ENCODE results near the gene PAX5.

The PAX5 gene

DNA sequence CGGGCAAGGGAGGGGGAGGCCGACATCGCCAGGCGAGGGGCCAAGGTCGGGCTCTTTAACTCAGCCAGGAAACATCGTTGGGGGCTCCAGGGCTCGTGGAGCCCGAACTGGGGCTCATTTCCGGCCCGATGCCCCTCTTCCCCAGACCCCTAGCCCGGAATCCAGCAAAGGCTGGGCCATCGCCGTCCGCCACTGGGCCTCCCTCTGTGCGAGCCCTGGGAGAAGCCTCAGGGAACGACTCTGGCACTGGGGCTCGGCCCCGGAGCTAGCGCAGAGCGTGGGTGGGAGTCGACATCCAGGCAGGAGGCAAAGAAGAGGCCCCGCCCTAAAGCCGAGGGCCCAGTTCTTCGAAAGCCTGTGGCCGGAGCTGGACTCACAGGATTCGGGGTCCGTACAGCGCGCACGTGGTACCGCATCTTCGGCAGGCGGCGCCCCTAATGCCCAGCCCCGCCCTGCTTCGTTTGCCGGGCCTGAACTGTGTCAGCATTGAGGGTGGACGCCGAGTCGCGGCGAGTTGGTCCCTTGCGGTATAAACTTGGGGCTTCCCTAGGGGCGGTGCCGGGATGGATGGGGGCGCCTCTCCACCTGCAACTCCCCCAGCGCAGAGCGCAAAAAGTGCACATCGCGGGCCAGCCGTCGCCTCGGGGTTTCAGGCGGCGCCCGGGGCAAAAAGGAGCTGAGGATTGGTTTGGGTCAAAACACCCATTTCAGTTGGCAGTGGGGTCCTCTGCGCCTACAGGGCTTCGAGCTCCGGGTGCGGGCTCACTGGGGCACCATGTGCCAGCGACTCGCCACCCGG lies 3.6 kb upstream of the PAX5 start:
- in situ Hi-C loops (cut with HindIII; ENCODE audit: low sequenced_read_pairs): no loop called here

DNA sequence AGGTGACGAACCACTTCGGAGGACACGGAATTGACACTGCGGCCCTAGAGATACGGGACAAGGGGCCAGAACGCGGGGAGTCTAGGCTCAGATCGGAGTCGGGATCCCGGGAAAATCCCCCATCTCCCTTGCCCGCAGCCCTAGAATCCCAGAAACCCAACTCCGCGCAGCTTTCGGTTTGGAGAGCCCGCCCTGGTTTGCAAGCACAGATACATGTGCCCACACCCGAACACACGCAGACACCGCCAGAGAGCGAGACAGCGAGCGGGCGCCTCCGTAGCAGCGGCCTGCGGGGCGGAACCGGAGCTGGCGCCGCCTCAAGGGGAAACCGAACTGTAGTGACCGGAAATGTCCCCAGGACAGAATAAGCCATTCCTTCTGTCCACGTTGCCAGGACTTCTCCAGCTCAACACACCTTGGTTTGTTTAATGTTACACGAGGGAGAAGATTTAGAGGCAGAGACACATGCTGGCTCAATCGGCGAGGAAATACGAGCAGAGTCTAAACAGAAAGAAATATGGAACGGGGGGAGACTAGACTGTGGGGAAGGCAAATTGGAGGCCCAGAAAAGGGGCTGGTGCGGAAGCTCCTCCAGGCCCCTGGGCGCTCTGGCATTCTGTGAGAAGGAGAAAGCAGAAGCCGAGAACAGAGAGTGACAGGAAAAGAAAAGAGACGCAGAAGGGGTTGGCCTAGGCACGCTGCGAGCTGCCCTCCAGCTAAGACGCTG lies 2.9 kb upstream of the PAX5 start:
- in situ Hi-C loops (cut with HindIII; ENCODE audit: low sequenced_read_pairs): no loop called here

DNA sequence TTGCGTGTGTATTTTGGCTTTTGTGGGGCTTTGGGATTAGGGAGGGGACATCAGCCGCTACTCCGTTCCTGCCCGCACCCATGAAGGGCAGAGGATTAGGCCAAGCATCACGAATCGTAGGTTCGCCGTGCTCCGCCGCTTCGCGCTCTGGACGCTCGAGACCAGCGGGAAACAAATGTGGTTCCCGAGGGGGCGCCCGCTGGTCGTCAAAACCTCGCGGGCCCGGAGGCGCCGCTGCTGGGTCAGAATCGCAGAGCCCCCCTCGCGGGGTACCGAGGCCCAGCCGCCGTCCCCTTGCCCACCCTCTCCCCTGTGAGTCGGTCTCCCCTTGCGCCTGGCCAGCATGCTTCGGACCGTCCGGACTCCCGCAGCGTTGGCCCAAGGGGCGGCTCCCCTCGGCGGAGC lies 2.3 kb upstream of the PAX5 start:
- in situ Hi-C loops (cut with HindIII; ENCODE audit: low sequenced_read_pairs): no loop called here

DNA sequence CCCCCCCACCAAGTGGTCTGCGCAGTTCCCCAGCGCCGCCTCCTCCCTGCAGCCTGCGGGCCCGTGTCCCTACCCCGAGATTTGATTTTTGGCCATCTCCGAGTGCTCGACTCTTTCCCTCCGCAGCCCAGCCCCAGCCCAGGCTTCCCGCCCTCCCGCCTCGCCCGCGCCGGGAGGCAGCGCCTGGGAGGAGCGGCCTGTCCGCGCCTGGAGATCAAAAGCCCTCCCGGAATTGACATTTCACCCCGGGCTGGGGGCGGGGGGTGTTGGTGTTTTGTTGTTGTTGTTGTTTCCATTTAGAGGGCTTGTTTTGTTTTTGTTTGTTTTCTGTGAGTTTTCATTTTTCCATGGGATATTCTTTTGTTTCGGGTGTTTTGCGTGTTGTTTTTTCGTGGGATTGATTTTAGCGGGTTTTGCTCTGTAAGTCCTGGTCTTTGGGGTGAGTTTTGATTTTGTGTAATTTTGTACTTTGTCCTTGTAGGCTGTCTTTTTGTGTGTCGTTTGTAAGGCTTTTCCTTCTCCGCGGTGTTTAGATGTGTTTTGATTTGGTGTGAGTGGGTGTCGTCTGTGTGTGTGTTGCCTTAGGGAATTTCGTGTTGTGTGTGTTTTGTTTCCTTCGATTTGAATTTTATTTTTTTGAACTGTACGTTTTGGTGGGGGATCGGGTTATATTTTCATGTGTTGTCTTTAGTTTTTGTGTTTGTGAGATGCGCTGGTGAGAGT lies 1.7 kb upstream of the PAX5 start:
- in situ Hi-C loops (cut with HindIII; ENCODE audit: low sequenced_read_pairs): no loop called here

DNA sequence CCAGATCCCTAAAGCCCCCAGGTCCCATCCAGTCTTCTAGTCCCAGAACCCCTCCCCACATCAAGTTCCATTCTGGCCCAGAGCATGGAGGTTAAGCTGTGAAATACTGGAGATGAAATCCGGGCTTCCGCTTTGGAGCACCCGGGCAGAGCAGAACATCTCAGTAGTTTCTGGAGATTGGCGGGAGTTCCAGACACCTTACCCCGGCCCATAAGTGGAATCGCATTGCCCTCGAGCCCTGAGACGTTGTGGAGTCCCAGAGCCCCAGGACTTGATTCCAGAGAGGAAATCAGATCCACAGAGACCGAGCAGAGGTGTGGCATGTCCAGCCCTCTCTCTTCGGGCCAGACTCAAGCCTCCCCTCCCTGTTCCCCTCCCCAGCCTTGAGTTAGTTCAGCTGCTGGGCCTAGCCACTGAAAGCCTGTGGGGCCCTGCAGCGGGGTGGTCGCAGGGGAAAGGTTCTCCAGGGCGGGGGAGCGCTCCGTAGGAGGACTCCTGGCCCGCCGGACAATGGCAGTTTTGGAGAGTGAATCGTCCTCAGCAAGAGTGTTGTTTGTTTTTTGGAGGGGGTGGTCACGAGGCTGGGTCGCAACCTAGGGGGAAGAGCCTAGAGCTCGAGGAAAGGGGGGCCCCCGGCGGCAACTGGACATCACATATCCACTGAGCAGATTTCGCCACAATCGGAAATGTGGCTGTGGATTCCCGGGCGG lies 1.0 kb upstream of the PAX5 start:
- in situ Hi-C loops (cut with HindIII; ENCODE audit: low sequenced_read_pairs): no loop called here

DNA sequence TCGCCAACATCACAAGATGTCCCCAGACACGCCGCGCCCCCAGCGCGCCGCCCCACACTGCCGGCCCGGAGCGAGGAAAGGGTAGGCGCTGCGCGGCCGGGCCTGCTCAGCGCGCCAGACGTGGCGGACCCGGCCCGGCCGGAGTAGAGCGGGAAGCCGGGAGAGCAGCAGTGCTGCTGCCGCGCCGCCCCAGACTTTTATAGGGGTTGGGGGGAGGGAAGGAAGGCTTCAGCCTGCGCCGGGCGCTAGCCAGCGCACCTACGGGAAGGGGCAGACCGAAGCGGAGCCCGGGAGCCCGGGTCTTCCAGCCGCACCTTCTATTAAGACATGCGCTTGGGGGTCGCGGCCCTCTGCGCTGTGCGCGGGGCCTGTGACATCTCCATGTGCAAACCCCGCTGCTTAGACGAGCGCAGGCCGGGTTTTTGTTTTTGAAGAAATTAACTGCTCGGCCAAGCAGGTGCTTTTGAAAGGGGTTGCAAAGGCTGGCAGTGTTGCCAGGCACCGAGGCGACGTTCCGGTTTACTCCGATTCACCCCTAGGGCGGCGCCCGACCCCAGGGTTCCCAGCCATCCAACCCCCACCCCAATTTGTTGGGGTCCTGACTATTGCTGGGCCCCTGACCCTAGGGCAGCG lies 353 bp upstream of the PAX5 start:
- in situ Hi-C loops (cut with HindIII; ENCODE audit: low sequenced_read_pairs): no loop called here

DNA sequence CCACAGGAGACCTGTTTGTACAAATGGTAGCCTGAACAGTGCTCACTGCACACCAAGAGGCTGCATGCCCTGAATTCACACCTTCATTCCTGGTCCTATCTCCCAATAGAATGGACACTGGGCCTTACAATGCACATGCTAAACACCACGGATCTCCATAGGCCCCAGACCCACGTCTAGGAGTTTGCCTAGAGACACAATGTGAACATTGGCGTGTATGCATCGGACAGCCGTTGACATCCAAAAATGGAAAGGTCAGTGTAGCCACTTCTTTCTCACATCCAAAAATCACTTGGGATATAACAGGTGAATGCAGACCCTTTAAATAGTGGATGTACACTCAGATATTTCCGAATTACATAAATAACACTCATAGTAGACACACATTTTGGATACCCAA lies 927 bp downstream of the PAX5 start:
- in situ Hi-C loops (cut with HindIII; ENCODE audit: low sequenced_read_pairs): no loop called here

DNA sequence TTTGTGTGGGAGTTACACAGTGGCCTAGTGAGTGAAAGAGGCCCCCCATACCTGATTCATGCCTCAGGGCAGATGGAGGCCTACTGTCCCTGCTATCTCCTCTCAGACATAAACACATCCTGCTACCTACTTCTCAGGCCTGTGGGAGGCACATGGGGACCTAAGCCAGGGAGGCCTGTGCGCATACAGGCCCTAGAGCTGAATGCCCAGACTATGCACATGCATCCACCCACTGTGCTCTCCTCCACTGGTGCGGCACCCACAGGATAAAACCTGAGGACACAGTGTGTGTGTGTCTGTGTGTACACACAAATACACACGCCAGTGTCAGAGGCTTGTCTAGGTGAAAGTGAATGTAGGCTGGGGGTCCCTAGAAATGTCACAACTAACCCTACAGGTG lies 1.4 kb downstream of the PAX5 start:
- in situ Hi-C loops (cut with HindIII; ENCODE audit: low sequenced_read_pairs): no loop called here

DNA sequence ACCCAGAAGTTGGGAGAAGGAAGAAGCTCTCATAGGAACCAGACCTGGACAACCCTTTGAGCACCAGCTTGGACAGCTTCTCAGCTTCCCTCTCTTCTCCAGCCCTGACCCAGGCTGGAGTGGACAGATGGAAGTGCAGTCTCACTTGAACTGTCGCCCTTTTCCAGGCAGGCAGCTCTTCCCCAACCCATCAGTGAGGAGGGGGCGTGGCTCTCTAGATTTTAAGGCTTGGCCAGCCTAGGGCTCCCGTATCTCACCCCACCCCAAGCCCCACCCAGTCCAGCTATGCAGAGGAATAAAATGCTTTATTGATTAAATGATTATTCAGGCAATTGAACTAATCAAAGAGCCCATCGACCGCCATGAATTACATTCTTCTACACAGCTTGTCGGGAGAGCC lies 2.2 kb downstream of the PAX5 start:
- in situ Hi-C loops (cut with HindIII; ENCODE audit: low sequenced_read_pairs): no loop called here

DNA sequence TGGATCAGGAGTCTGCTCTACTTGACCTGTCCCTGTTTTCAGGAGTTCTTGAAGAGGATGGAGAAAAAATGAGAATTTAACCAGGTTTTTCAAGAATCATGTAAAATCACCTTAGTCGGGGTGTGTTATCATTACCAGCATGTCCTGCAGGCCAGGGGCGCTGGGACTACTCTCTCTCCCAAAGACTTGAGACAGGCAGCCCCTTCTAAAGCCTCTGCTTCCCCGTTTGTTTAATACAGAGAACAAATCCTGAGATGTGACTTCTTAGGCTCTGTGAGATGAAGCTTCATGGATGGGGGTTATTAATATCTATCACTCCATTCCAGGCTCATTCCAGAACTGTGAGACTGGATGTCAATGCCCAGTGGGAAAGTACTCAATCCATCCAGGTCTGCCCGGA lies 3.0 kb downstream of the PAX5 start:
- in situ Hi-C loops (cut with HindIII; ENCODE audit: low sequenced_read_pairs): no loop called here

DNA sequence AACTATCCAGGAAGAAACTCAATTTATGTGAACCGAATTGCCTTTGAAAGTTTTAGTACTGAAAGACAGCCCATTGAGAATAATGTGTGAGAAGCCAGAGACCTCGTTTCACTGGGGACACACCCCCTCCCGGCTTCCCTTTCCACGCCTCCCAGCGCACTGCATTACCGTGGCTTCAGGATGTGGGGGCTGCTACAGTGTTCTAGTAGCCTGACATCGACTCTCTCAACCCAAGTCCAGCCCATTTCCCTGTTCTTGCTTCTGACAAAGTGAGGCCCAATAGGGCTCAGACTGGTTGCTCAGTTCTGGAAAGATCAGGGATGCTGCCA lies 3.5 kb downstream of the PAX5 start:
- in situ Hi-C loops (cut with HindIII; ENCODE audit: low sequenced_read_pairs): no loop called here

DNA sequence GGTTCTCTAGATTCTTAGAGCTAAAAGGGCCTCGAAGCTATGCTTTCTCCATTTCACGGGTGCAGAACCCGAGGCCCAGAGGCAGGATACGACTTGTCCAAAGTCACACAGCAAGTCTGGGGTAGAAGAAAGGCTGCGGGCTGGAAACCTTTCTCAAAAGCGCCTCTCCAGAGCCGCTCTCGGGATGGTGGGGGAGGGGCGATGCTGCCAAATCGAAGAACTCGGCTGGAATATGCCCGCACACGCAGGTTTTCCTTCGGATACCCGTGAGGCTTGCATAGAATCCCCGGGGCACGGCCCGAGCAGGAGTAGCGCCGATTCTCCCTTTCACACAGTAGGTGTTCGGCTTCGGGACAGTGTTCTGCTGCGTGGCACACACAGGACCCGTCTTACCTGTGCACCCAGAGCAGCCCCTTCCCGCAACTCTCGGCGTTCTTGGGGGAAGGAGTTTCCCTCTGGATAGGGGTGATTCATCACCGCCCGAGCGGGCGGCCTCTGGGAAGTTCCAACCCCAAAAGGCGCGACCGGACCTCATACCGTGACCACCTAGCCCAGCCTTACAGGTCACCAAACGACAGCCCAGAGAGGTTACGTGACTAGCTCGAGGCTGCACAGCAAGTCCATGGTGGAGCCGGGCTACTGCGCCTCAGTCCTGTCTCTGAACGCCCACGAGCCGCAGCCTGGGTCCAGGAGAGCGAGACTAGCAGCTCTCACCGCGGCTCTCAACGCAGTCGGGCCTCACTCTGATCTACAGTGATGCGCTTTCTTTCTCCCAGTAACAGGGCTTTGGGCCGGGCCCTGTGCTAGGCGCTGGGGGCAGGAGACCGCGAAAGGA lies 4.1 kb downstream of the PAX5 start:
- in situ Hi-C loops (cut with HindIII; ENCODE audit: low sequenced_read_pairs): no loop called here

DNA sequence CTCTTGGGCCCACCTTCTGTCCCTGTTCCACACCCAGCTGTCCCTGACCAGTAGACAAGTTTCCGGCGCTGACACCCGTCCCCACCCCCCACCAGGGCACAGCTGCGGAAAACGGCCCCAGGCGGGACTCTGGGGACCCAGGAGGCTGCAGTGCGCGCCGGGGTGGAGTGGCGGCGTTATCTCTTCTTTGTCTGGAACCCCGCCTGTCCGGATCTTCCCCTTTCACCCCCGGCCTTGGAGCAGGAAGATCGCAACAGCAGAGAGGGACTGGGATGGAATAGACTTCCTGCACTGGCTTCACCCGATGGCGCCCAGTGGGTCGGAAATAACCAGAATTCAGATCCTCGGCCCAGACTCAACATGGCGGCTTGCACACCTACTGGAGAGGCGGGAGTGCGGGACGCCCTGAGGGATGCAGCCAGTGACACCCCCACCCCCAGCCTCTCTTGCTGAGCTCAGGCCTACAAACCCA lies 4.7 kb downstream of the PAX5 start:
- in situ Hi-C loops (cut with HindIII; ENCODE audit: low sequenced_read_pairs): no loop called here

DNA sequence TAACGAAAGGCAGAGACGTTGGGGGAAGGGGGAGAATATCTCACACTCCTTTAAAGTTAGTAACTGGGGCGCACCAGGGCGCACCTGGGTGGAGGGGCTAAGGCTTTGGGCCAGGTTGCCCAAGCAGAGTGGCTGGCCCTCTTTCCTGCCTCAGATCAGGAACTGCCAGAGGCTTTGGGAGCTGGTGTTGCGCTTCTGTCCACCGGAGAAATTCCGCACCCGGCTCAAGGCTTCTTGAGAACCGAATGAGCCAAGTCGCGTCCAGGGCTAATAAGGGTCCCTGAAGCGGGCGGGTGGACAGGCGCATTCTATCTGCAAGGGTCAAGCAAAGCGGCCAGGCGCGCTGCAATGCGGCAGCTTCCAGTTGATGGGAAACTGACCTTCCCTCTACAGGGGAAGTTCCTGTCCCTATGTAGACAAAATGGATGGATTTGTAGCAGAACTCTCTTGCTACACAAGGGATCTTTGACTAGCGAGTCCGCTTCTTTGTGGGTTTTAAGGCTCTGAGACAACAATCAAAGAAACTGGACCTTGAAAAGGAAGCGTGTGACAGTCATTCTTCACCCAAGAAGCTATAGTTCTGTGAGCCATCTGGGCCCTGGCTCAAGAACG lies 5.5 kb downstream of the PAX5 start:
- in situ Hi-C loops (cut with HindIII; ENCODE audit: low sequenced_read_pairs): no loop called here

DNA sequence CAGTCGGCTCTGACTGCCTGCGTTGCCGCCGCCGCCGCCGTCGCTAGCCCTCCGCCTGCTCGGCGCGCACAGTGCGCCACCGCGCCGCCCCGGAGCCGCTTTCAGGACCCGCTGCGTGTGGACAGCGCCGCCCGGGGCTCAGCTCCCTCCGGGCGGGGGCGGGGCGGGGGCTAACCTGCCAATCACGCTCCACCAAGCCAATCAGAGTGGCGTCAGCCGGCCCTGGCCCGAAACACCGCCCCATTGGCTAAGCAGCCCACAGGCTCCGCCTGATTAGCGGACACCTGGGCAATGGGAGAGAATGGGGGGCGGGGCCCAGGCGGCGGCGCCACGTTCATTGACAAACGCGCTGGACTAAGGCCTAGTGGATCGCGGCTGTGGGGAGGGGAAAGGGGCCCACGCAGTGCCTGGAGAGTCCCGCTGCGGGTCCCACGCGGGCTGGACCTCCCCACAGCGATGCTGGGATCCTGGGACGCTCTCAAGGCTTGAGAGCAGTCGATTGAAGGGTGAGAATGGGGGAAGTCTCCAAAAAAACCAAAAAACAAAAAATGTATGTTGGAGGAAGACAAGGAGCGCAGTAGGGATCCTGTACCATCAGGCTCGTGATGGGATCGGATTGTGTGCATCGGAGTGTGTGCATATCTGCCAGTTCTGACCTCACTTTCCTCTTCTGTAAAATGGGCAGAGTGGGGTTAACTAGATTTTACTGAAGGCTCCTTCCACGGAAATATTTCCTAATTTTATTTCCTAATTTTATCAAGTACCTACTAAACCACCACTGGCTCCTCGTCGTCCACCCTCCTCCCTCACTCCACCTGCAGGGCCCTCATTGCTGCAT lies 6.3 kb downstream of the PAX5 start:
- in situ Hi-C loops (cut with HindIII; ENCODE audit: low sequenced_read_pairs): no loop called here

DNA sequence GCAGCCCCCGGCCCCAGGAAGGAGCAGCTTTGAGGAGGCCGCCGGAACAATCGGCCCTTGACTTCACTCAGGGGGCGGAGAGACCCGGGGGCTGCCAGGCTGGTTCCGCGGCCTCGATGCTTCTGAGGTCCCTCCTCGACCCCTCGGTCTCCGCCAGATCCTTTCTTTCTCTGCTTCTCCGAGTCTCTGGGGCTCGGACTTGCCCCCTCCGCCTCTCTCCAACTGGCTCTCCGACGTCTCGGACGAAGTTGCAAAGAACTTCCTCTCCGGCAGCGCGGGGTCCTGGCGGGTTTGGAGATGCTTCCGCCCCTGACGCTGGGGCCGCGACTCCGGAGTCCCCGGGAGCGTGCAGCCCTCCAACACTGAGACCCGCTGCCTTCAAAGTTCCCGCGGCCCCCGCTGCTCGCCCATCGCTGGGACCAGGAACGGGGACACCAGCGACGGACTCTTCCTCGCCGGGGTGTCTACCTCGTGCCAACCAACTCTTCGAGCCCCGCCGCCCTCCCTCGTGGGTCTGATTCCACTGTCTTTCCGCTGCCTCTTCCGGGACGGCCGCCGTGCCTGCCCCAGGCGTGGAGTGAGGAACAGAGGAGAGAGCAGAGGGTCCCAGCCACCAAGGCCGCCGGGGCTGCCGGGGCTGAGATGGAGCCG lies 7.0 kb downstream of the PAX5 start:
- in situ Hi-C loops (cut with HindIII; ENCODE audit: low sequenced_read_pairs): no loop called here

DNA sequence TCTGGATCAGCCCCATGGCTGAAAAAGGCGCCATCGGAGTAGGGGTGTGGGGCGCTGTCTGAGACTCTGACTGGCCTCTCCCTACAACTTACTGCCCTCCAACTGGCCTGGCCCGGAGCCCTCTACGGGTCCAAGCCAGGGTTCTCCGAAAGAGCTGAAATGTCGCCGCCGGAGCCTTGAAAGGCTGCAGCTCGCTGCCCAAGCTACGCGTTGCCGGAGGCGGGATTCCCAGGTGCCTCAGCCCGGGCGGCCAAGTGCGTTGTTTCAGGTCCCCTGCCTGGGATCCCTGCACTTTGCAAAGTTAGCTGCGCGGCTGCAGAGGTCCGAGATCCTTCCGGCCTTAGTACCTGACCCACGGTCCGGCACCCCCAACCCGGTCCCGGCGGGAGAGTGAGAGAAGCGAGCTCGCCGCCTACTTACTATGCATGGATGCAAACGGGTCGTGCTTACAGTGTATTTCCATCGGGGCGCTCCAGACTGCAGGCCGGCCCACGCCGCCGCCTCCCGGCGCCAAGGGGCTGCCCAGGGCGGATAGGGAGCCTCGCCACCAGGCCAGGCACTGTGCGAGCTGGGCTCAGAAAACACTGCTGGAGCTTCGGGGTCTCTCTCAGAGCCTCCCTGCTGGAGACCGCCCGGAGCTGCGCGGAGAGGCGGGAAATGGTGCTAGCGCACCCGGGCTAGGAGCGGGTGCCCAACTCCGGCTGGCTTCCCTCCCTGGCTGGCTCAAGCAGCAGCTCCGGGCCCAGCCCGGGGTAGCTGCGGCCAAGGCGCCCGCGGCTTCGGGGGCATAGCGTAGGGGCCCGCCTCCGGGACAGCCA lies 7.7 kb downstream of the PAX5 start:
- in situ Hi-C loops (cut with HindIII; ENCODE audit: low sequenced_read_pairs): no loop called here

DNA sequence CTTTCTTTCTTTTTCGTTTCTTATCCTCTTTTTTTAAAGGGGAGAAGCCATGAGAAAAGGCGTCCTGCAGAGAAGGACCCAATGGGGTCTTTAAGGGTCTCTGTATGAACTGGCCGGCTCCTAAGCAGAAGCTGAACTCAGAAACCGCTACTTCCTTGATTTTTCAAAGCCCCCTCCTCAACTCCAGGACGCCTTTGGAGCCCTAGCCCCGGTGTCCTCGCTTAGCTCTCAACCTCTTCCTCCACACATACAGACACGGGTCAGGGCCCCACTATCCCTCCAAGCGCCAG lies 8.3 kb downstream of the PAX5 start:
- in situ Hi-C loops (cut with HindIII; ENCODE audit: low sequenced_read_pairs): no loop called here

All from DLD1 (cell line).